Activated CD8-positive, alpha-beta memory T cell treated with anti-CD3 and anti-CD28 coated beads, Interleukin-2, amount 50 U/mL, for 4 hours (primary cell): ENCODE results near the gene SLC35F2.
"Not testable (repeated sequence)": the region's sequence is repeated elsewhere in the genome, so short reads cannot be mapped to it uniquely, and the experiment has no call there.

Experiments
- DNase-seq: peaks from one replicate; pipeline ENCODE4 v3.0.0-alpha.2; 2020

Gene SLC35F2

GRCh38 chr11:107836851-107837250, 21.7 kb downstream of the SLC35F2 start:
- DNase-seq = no peak

GRCh38 chr11:107834995-107835394, 23.6 kb downstream of the SLC35F2 start:
- DNase-seq = no peak

- DNase-seq = not testable (repeated sequence)
These were observed 24.7 kb downstream of the SLC35F2 start for GRCh38 chr11:107833926-107834325.

GRCh38 chr11:107830915-107831540, 27.6 kb downstream of the SLC35F2 start:
- DNase-seq = no peak

DNA sequence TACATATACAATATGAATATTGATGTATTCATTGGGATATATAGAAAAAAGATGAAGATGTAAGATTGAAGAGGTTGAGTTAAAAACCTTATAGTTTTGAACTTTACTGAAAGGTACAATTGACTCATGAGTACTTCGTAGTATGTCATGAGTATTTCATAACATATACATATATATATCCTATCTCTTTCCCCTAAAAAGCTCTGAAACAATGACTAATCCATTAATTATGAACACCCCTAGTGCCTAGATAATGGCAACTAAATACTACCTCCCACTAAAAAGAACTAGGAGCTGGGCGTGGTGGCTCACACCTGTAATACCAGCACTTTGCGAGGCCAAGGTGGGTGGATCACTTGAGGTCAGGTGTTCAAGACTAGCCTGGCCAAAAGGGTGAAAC, 31.5 kb downstream of the SLC35F2 start:
- DNase-seq = no peak

DNA sequence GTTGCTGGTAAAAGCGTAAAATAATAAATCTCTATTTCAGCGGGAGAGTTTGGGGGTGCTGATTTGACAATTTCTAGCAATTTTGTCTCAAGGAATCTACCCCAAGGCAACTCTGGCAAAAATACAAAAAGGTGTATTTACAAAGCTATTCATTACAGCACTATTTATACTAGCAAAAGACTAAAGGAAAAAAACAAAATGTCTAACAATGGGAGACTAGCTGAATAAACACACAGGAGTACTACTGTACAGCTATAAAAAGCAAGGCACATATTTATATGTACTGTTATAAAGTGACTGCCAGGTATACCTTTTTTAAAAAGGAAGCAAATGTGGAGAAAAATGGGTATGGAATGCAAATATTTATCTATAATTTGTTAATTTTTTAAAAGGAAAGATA, 32.7 kb downstream of the SLC35F2 start:
- DNase-seq = no peak

GRCh38 chr11:107824668-107825369, 33.8 kb downstream of the SLC35F2 start:
- DNase-seq = no peak

DNA sequence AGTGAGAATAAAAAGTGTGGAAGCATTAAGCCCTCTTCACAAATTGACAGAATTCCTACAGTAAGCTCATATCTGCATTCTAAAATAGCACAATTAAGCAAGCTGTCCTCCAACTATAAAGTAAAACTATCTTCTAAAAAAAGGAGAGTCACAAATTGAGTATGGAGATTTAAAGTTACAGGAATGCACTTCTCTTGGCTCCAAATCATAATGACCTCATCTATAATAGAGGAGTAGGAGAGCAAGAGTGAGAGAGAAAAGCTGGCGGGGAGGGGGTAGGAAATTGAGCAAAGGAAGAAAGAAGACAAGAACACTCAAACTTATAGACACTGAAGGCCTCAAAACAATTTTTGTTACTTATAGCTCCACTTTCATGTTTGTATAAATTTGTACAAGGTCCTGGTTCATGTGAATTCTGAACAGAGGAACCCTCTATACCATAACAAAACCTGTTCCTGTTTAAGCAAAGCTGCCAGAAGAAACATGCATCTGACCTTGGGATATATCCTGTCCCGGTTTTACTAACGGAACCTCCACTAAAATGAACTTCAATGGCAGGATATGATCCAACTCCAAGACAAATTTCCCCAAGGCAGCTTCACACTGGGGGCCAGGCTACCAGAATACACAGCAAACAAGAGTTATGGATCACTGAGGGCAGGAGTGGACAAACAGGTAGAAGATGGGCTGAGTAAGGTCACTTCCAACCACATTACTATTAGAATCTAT, 37.2 kb downstream of the SLC35F2 start:
- DNase-seq = no peak

DNA sequence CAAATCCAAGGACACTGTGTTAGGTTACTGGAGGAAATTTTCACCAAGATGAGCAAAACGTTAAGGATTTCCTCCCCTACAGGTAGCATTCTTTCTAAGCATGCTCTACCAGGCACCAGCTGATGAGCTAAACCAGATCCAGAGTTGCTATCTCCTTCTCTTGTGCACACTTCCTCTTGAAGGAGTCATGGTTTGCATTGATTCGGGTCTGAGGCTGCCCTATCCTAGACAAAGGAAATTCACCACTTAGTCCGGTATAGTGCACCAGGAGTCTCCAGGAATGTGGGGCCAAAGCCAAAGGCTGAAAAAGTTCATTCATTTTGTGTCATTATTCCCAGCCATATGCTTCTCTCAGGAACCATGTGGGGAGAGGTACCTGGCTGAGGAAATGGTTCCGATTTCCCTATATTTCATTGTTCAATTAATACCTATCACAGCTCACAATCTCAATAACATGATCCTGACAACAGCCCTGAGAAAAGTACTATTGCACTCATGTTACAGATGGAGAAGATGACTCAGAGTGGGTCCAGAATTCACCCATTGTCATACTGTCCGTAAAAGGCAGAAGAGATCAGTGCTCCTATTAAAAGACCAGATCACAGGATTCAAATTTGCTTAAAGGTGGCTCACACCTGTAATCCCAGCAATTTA, 39.1 kb downstream of the SLC35F2 start:
- DNase-seq = no peak

GRCh38 chr11:107818491-107818890, 40.1 kb downstream of the SLC35F2 start:
- DNase-seq = no peak

GRCh38 chr11:107816028-107816427, 42.6 kb downstream of the SLC35F2 start:
- no peak for DNase-seq

DNA sequence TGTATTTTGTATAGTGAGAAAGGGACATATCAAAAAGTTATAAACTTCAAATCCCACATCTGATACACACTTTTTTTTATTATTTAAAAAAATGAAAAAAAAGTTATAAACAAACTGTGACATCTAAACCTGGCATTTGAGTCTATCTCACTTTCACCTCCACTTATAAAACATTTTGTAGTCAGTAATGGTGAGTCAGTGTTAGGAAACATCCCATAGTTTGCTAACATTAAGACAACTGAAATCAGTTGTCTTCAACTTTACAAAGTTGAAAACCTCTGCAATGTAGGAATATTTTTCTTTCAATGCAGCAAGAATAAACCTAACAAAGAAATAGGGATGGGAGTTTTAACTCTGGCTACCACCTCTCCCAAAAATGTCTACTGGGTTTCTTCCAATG, 47.7 kb downstream of the SLC35F2 start:
- no peak for DNase-seq

DNA sequence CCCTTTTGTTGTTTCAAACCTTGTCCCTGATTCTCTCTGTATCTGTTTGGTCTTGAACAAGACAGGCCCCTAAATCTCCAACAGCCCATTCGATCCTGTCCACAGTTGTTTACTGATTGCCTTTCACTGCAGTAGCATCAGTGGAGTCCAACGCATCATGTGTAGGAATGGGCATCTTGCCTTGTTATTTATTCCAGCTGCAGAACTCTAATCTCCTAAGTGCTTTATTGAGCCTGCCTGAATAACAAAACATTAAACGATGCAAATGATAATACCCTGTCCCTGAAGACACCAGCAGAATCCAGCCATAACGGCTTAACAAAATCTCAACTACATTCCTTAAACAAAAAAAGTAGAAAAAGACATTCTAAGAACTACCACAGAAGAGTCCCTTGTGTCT, 50.1 kb downstream of the SLC35F2 start:
- no peak for DNase-seq

GRCh38 chr11:107804971-107805370, 53.6 kb downstream of the SLC35F2 start:
- DNase-seq = no peak

DNA sequence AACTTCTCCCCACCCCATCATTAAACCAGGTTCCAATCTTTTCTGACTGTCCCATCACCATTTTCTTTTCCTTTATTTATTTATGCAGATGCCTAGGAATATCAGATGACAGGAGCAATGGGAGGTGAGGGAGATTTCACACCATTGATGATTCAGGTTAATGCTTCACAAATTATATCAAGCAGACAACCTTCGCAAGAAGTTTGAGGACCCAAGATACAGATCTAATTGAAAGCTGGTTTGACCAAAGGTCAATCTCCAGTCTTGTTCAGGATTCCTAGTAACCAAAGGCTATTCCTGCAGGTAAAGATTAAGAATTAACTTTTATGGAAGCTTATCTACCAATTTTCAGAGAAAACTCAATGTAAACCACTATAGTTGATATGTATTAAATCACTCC, 54.4 kb downstream of the SLC35F2 start:
- no peak for DNase-seq

GRCh38 chr11:107801641-107802040, 56.9 kb downstream of the SLC35F2 start:
- DNase-seq = no peak

DNA sequence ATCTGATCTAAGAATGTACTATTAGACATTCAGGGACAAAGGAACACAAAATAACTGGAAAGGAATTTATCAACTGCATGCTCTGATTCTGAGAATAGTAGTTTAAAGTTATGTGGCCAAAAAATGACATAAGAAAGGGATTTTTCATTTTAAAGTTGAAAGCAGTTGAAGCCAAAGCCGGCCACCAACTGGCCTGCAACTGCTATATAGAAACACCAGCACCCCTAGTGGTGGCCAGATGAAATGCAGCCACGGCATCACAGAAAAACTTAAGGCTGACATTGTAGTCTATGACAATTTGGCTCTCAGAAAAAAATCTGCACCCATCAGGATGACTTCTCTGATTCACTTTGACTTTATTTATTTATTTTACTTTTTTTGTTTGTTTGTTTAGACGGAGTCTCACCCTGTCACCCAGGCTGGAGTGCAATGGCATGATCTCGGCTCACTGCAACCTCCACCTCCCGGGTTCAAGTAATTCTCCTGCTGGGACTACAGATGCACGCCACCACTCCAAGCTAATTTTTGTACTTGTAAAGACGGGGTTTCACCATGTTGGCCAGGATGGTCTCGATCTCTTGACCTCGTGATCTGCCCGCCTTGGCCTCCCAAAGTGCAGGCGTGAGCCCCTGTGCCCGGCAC, 59.2 kb downstream of the SLC35F2 start:
- DNase-seq = peak; percentile 57

DNA sequence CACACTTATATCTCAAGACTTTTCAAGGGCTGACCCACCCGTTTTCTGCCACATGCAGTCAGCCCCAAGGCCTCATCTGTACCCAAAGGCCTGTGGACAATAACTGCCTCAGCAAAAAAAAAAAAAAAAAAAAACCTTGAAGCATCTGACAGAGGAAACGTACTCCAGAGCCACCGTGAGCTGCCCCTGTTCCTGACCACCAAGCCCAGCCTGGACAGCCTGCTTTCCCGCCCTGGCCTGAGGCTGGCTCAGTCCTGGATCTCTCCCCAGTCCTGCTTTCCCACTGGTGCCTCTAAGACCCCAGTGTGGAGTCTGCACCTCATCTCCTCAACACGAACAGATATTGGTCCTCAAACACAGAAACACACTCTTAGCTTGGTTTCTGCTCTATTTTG, 66.5 kb downstream of the SLC35F2 start:
- DNase-seq = no peak

DNA sequence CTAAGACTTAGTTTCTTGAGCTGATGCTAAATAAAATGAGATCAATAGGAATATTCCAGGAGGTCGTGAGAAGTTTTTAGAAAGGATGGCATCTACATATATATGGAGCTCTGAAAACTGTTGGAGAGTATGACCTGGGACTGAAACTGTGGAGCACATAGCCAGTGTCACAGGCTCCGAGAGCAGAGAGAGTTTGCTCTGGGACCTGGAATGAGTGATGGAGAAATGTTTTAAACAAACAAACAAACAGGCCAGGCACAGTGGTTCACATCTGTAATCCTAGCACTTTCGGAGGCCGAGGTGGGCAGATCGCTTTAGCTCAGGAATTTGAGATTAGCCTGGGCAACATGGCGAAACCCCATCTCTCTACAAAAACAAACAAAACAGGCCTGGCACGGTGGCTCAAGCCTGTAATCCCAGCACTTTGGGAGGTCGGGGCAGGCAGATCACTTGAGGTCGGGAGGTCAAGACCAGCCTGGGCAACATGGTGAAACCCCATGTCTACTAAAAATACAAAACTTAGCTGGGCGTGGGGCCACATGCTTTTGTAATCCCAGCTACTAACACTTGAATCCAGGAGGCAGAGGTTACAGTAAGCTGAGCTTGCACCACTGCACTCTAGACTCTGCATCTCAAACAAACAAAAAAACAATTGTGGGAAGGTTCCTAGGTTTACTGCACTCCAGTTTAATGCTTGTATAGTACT, 67.1 kb downstream of the SLC35F2 start:
- DNase-seq = no peak

GRCh38 chr11:107789767-107790166, 68.8 kb downstream of the SLC35F2 start:
- no peak for DNase-seq

- DNase-seq = no peak
These were observed 70.9 kb downstream of the SLC35F2 start for GRCh38 chr11:107787733-107788132.

- no peak for DNase-seq
These were observed 73.2 kb downstream of the SLC35F2 start for GRCh38 chr11:107785401-107785800.
